HCT116 (cell line): ENCODE data around the gene SPATA20. TPM values are rescaled to one million over a fixed set of nuclear protein-coding genes. Genes with fewer than 3 reads are reported as not detected.

Experiments used
- ATAC-seq: fragments of 200-7000 bp; cut with Tn5 transposase; 2 replicates; pipeline ENCODE4 v1.9.1; 2020; ENCODE audit warnings: mild to moderate bottlenecking, moderate library complexity
- BruUV-seq: library from RNA; stranded (reverse); fragments of 400-500 nt; replicated peaks from 2 replicates; lab custom pipeline; 2021; lab: Mats Ljungman, UMichigan
- CTCF ChIA-PET: fragments of 300-600 bp; sonication (Branson Sonifier 250); formaldehyde crosslinking; loops from one replicate; lab custom pipeline; 2021; ENCODE audit warnings: antibody characterized with exemption; lab: Charles Lee
- POLR2A ChIA-PET: fragments of 300-600, 350-600 bp; sonication (Branson Sonifier 250); formaldehyde crosslinking; loops from one replicate; lab custom pipeline; 2021; ENCODE audit warnings: antibody characterized with exemption; lab: Charles Lee
- RAD21 ChIA-PET, 2 experiments: fragments of 300-600 bp; sonication (Branson Sonifier 250); formaldehyde crosslinking; loops; one replicate each; lab custom pipeline; 2023; ENCODE audit warnings: low total read pairs in 2 of 2; ENCODE audit not compliant: uncharacterized antibody in 2 of 2, unreplicated experiment in 2 of 2, low non-redundant PET in 1 of 2; lab: Charles Lee
- DNase-seq: peaks from one replicate; pipeline ENCODE4 v3.0.0-alpha.2; 2010; ENCODE audit warnings: low read depth, low spot score
- H2AFZ ChIP-seq: fragments of 200-600 bp; shearing (Covaris generic), sonication (generic); 2 replicates; pipeline ENCODE4 v1.6.1; 2017; ENCODE audit warnings: low read depth, mixed run types, mixed read lengths, antibody characterized with exemption, low read length; ENCODE audit not compliant: poor library complexity, severe bottlenecking
- H3K27ac ChIP-seq: 2 replicates; pipeline ENCODE4 v1.5.1; 2012; ENCODE audit warnings: low read depth, low read length
- H3K27me3 ChIP-seq: fragments of 200-600 bp; sonication (generic); 2 replicates; pipeline ENCODE4 v1.6.1; 2016; ENCODE audit warnings: mixed run types, low read length, mixed read lengths; ENCODE audit not compliant: insufficient read depth
- H3K36me3 ChIP-seq, 2 experiments: fragments of 200-500 bp in 1 of 2; fragments of 200-600 bp in 1 of 2; sonication (Bioruptor generic) in 1 of 2; sonication (generic) in 1 of 2; 2 replicates each; pipeline versions ENCODE4 v1.5.1 to v1.6.1; 2014 to 2016; ENCODE audit warnings: low read length in 2 of 2, inconsistent platforms in 1 of 2, mixed read lengths in 1 of 2, mixed run types in 1 of 2; ENCODE audit not compliant: insufficient read depth in 2 of 2, control insufficient read depth in 1 of 2
- H3K4me1 ChIP-seq, 2 experiments: fragments of 200-600 bp in 1 of 2; sonication (generic) in 1 of 2; 2 replicates each; pipeline versions ENCODE4 v1.5.1 to v1.6.1; 2012 to 2017; ENCODE audit warnings: low read length in 2 of 2, inconsistent platforms in 1 of 2, mild to moderate bottlenecking in 1 of 2, mixed read lengths in 1 of 2, mixed run types in 1 of 2, moderate library complexity in 1 of 2; ENCODE audit not compliant: insufficient read depth in 2 of 2, control insufficient read depth in 1 of 2
- H3K4me2 ChIP-seq: fragments of 200-600 bp; sonication (generic); 2 replicates; pipeline ENCODE4 v1.6.1; 2017; ENCODE audit warnings: mixed run types, low read length, mixed read lengths
- H3K4me3 ChIP-seq, 2 experiments: fragments of 200-600 bp in 1 of 2; sonication (generic) in 1 of 2; replicated peaks in 1 of 2; 2 replicates each; pipeline ENCODE4 v1.5.1; 2011 to 2016; ENCODE audit warnings: low read length in 2 of 2, control low read depth in 1 of 2, low read depth in 1 of 2, mild to moderate bottlenecking in 1 of 2, mixed read lengths in 1 of 2, mixed run types in 1 of 2
- H3K79me2 ChIP-seq: fragments of 200-600 bp; sonication (generic); 2 replicates; pipeline ENCODE4 v1.6.1; 2017; ENCODE audit warnings: mild to moderate bottlenecking, mixed run types, low read length, moderate library complexity, mixed read lengths; ENCODE audit not compliant: insufficient read depth
- H3K9ac ChIP-seq: fragments of 200-600 bp; sonication (generic); 2 replicates; pipeline ENCODE4 v1.6.1; 2016; ENCODE audit warnings: low read length, mixed read lengths
- H3K9me2 ChIP-seq: fragments of 200-600 bp; sonication (generic), shearing (Covaris generic); 2 replicates; pipeline ENCODE4 v1.6.1; 2017; ENCODE audit warnings: mixed run types, mild to moderate bottlenecking, moderate library complexity; ENCODE audit not compliant: insufficient read depth
- H3K9me3 ChIP-seq, 2 experiments: fragments of 200-500 bp in 1 of 2; fragments of 200-600 bp in 1 of 2; sonication (Bioruptor generic) in 1 of 2; sonication (generic) in 1 of 2; 2 replicates each; pipeline ENCODE4 v1.6.1; 2014 to 2017; ENCODE audit warnings: low read length in 2 of 2, mixed read lengths in 2 of 2, inconsistent platforms in 1 of 2, low read depth in 1 of 2, mild to moderate bottlenecking in 1 of 2, mixed run types in 1 of 2, moderate library complexity in 1 of 2; ENCODE audit not compliant: control insufficient read depth in 1 of 2, insufficient read depth in 1 of 2
- H4K20me1 ChIP-seq: fragments of 200-600 bp; sonication (generic), shearing (Covaris generic); 2 replicates; pipeline ENCODE4 v1.6.1; 2017; ENCODE audit warnings: mixed run types, mild to moderate bottlenecking, moderate library complexity; ENCODE audit not compliant: insufficient read depth
- CBX3 ChIP-seq: IDR thresholded peaks from 2 replicates; pipeline ENCODE4 v1.6.1; 2012; ENCODE audit warnings: low read depth
- EGR1 ChIP-seq: IDR thresholded peaks from 2 replicates; pipeline ENCODE4 v1.6.1; 2012; ENCODE audit warnings: low read depth
- EZH2 ChIP-seq: fragments of 200-600 bp; sonication (generic); IDR thresholded peaks from 2 replicates; pipeline ENCODE4 v1.6.1; 2017; ENCODE audit warnings: antibody characterized with exemption, mixed run types
- EZH2phosphoT487 ChIP-seq: fragments of 200-600 bp; IDR thresholded peaks from 2 replicates; pipeline ENCODE4 v1.6.1; 2018; ENCODE audit warnings: antibody characterized with exemption, borderline replicate concordance
- FOSL1 ChIP-seq: IDR thresholded peaks from 2 replicates; pipeline ENCODE4 v1.6.1; 2012; ENCODE audit warnings: low read depth
- POLR2A ChIP-seq: IDR thresholded peaks from 2 replicates; pipeline ENCODE4 v1.7.0; 2011; ENCODE audit warnings: borderline replicate concordance; ENCODE audit not compliant: insufficient read depth, insufficient read length; ENCODE audit errors: extremely low read depth
- POLR2AphosphoS5 ChIP-seq: IDR thresholded peaks from 2 replicates; pipeline ENCODE4 v1.6.1; 2011; ENCODE audit warnings: mild to moderate bottlenecking, low read depth, low read length, moderate library complexity
- RAD21 ChIP-seq: IDR thresholded peaks from 2 replicates; pipeline ENCODE4 v1.6.1; 2012; ENCODE audit warnings: low read depth, mild to moderate bottlenecking
- SIN3A ChIP-seq: IDR thresholded peaks from 2 replicates; pipeline ENCODE4 v1.6.1; 2012; ENCODE audit warnings: low read depth
- SRF ChIP-seq: IDR thresholded peaks from 2 replicates; pipeline ENCODE4 v1.6.1; 2012; ENCODE audit warnings: low read depth
- ZBTB33 ChIP-seq: IDR thresholded peaks from 2 replicates; pipeline ENCODE4 v1.6.1; 2011; ENCODE audit warnings: mild to moderate bottlenecking, low read length, moderate library complexity; ENCODE audit not compliant: insufficient replicate concordance; ENCODE audit errors: extremely low read depth
- ZFX ChIP-seq: fragments of 450-650 bp; IDR thresholded peaks from 2 replicates; pipeline ENCODE4 v1.6.1; 2017
- ZNF274 ChIP-seq: fragments of 200-500 bp; sonication (Bioruptor generic); IDR thresholded peaks from 2 replicates; pipeline ENCODE4 v1.6.1; 2014; ENCODE audit warnings: mild to moderate bottlenecking, low read depth, low read length, inconsistent platforms
- intact Hi-C: fragments of 100-400 bp; cut with micrococcal nuclease; formaldehyde crosslinking; loops from 2 replicates; pipeline ENCODE4 v1.10.0; 2022
- total RNA-seq: library from RNA; stranded (reverse); gene quantifications from one replicate; pipeline ENCODE4 v1.2.1, GENCODE V29; 2021; ENCODE audit not compliant: unreplicated experiment
- TF ChIP-seq, protein P1 (sequence below): IDR thresholded peaks from 2 replicates; pipeline ENCODE4 v1.6.1; 2012
- TF ChIP-seq, protein P2 (sequence below): IDR thresholded peaks from 2 replicates; pipeline ENCODE4 v1.6.1; 2012

The SPATA20 gene
- total RNA-seq, 1 experiment from 2014 or later: 57.5 TPM

GRCh38 chr17:50569592-50569991, 22.6 kb downstream of the SPATA20 start:
- H3K36me3 ChIP-seq: no peaks in the 10 kb centered on the region
- no peaks in the 10 kb centered on the region for H4K20me1 ChIP-seq
- H3K4me1 ChIP-seq: no peaks in the 10 kb centered on the region
- TF ChIP-seq RAD21: no peak
- TF ChIP-seq ZBTB33: no peak
- TF ChIP-seq EGR1: no peak
- H3K27me3 ChIP-seq: no peaks in the 10 kb centered on the region
- no peak for DNase-seq
- no peaks in the 10 kb centered on the region for H3K9me3 ChIP-seq
- BruUV-seq: no TSS peak
- no peaks in the 10 kb centered on the region for H3K9me2 ChIP-seq
- no peak overlapping the region for H2AFZ ChIP-seq
- POLR2A ChIA-PET: no interaction called here
- no peaks in the 10 kb centered on the region for H3K79me2 ChIP-seq
- no peak overlapping the region for H3K4me3 ChIP-seq
- H3K27ac ChIP-seq: no peak overlapping the region
- no peak for ATAC-seq
- intact Hi-C loops: no loop called here
- CTCF ChIA-PET: no interaction called here
- no peak overlapping the region for H3K4me2 ChIP-seq
- RAD21 ChIA-PET: no interaction called here
- no peak overlapping the region for H3K9ac ChIP-seq

- ATAC-seq: no peak
- no peak overlapping the region for H3K4me3 ChIP-seq
- CTCF ChIA-PET: no interaction called here
- RAD21 ChIA-PET: no interaction called here
- no peaks in the 10 kb centered on the region for H3K79me2 ChIP-seq
- H3K9ac ChIP-seq: no peak overlapping the region
- DNase-seq: no peak
- no TSS peak for BruUV-seq
- H3K4me2 ChIP-seq: no peak overlapping the region
- POLR2A ChIA-PET: no interaction called here
- H3K9me2 ChIP-seq: no peaks in the 10 kb centered on the region
- H3K36me3 ChIP-seq: no peaks in the 10 kb centered on the region
- H3K27ac ChIP-seq: no peak overlapping the region
- H4K20me1 ChIP-seq: no peaks in the 10 kb centered on the region
- no peak overlapping the region for H2AFZ ChIP-seq
- no peaks in the 10 kb centered on the region for H3K27me3 ChIP-seq
- intact Hi-C loops: no loop called here
- TF ChIP-seq EZH2phosphoT487 (no peak), ZFX (no peak), CBX3 (no peak), EGR1 (no peak), RAD21 (no peak), EZH2 (no peak), SRF (no peak), POLR2A (no peak), ZBTB33 (no peak), POLR2AphosphoS5 (no peak), FOSL1 (no peak), ZNF274 (no peak), SIN3A (no peak)
- TF ChIP-seq, protein P1, sequence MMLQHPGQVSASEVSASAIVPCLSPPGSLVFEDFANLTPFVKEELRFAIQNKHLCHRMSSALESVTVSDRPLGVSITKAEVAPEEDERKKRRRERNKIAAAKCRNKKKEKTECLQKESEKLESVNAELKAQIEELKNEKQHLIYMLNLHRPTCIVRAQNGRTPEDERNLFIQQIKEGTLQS: no peak
- TF ChIP-seq, protein P2, sequence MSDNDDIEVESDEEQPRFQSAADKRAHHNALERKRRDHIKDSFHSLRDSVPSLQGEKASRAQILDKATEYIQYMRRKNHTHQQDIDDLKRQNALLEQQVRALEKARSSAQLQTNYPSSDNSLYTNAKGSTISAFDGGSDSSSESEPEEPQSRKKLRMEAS: no peak
- no peaks in the 10 kb centered on the region for H3K9me3 ChIP-seq
- no peaks in the 10 kb centered on the region for H3K4me1 ChIP-seq
Observed at GRCh38 chr17:50570032-50570431, 23.1 kb downstream of the SPATA20 start.
